M059J (cell line): ENCODE measurements around the gene AGER. TPM values are rescaled to one million over a fixed set of nuclear protein-coding genes. Genes with fewer than 3 reads are reported as not detected.
"Not testable (repeated sequence)": the region's sequence is repeated elsewhere in the genome, so short reads cannot be mapped to it uniquely, and the experiment has no call there.

ENCODE experiments used
- DNase-seq: peaks from one replicate; pipeline ENCODE4 v3.0.0-alpha.2; 2012; ENCODE audit warnings: low read depth
- total RNA-seq: library from RNA; depleted of rRNA; stranded (reverse); fragments of >200 nt; shearing (Covaris generic); gene quantifications from 2 replicates; pipeline ENCODE4 v1.2.3, GENCODE V29; 2014

The AGER gene
- total RNA-seq, 1 experiment from 2014 or later: 0.07 TPM

- DNase-seq: not testable (repeated sequence)
Observed at GRCh38 chr6:32186151-32186840, 2.2 kb upstream of the AGER start.

GRCh38 chr6:32185681-32186131 is 1.7 kb upstream of the AGER start:
- peak; percentile 81 for DNase-seq

GRCh38 chr6:32183483-32184083 is 470 bp downstream of the AGER start:
- DNase-seq: no peak

- DNase-seq: no peak
Observed at GRCh38 chr6:32183030-32183429, 1.0 kb downstream of the AGER start.

- DNase-seq: no peak
Observed at GRCh38 chr6:32182555-32182981, 1.5 kb downstream of the AGER start.

- no peak for DNase-seq
Observed at GRCh38 chr6:32181915-32182529, 2.0 kb downstream of the AGER start.

- no peak for DNase-seq
Observed at GRCh38 chr6:32181148-32181702, 2.8 kb downstream of the AGER start.

- DNase-seq: no peak
Observed at GRCh38 chr6:32179766-32180405, 4.2 kb downstream of the AGER start.

- peak; percentile 32 for DNase-seq
Observed at GRCh38 chr6:32178547-32179440, 5.3 kb downstream of the AGER start.

GRCh38 chr6:32177788-32178546 is 6.1 kb downstream of the AGER start, which contains the start of gene RNF5:
Gene RNF5, plus strand, starts transcription at chr6:32178405. Its CDS starts 107 bp downstream, at chr6:32178512.
- peak; percentile 100 for DNase-seq

GRCh38 chr6:32177183-32177787 is 6.8 kb downstream of the AGER start:
- DNase-seq: no peak

- peak; percentile 83 for DNase-seq
Observed at GRCh38 chr6:32176476-32177182, 7.4 kb downstream of the AGER start.

- DNase-seq: peak; percentile 97
Observed at GRCh38 chr6:32175711-32176475, 8.2 kb downstream of the AGER start, which contains the start of gene AGPAT1. Gene AGPAT1, minus strand, starts transcription at chr6:32176084. Its CDS starts 4,588 bp downstream, at chr6:32171496.

- no peak for DNase-seq
Observed at GRCh38 chr6:32175322-32175710, 8.7 kb downstream of the AGER start.

- DNase-seq: no peak
Observed at GRCh38 chr6:32174416-32174815, 9.6 kb downstream of the AGER start.

GRCh38 chr6:32173051-32173727 is 10.9 kb downstream of the AGER start:
- DNase-seq: no peak

- no peak for DNase-seq
Observed at GRCh38 chr6:32171234-32171633, 12.8 kb downstream of the AGER start.

- no peak for DNase-seq
Observed at GRCh38 chr6:32170294-32170693, 13.8 kb downstream of the AGER start.
